Measurements from ENCODE around the gene KRT74.

GRCh38 chr12:52591521-52591920 is 17.9 kb upstream of the KRT74 start:
- TF ChIP-seq CTCF (IDR thresholded peaks at IDR 0.05; ENCODE audit: insufficient read depth, low read length, poor library complexity, severe bottlenecking) (no peak), EZH2phosphoT487 (conservative IDR thresholded peaks at IDR 0.05; ENCODE audit: low read length) (no peak)
